Neural cell (in vitro differentiated cells): ENCODE data around the gene MEGF9.

ENCODE experiments used
- CTCF ChIP-seq: fragments of 450-650 bp; IDR thresholded peaks from 2 replicates; pipeline ENCODE4 v1.5.1; 2014; ENCODE audit warnings: antibody characterized with exemption, mild to moderate bottlenecking, moderate library complexity; ENCODE audit not compliant: poor library complexity, severe bottlenecking
- EP300 ChIP-seq: fragments of 450-650 bp; conservative IDR thresholded peaks from 2 replicates; pipeline ENCODE4 v1.6.1; 2014; ENCODE audit warnings: antibody characterized with exemption, mild to moderate bottlenecking, moderate library complexity; ENCODE audit not compliant: poor library complexity, severe bottlenecking
- EZH2 ChIP-seq: fragments of 200-600, 300-800 bp; shearing (Covaris generic), sonication (generic); IDR thresholded peaks from 2 replicates; pipeline ENCODE4 v1.6.1; 2014; ENCODE audit warnings: antibody characterized with exemption, low read length, borderline replicate concordance, mild to moderate bottlenecking; ENCODE audit not compliant: insufficient read depth, poor library complexity, severe bottlenecking
- MXI1 ChIP-seq: fragments of 450-650 bp; conservative IDR thresholded peaks from 2 replicates; pipeline ENCODE4 v1.6.1; 2014; ENCODE audit warnings: antibody characterized with exemption, mild to moderate bottlenecking; ENCODE audit not compliant: poor library complexity, severe bottlenecking
- POLR2AphosphoS5 ChIP-seq: IDR thresholded peaks from 2 replicates; pipeline ENCODE4 v1.6.1; 2012
- RAD21 ChIP-seq: fragments of 450-650 bp; conservative IDR thresholded peaks from 2 replicates; pipeline ENCODE4 v1.6.1; 2014; ENCODE audit warnings: antibody characterized with exemption, mild to moderate bottlenecking, moderate library complexity
- REST ChIP-seq: IDR thresholded peaks from 2 replicates; pipeline ENCODE4 v1.6.1; 2012; ENCODE audit warnings: borderline replicate concordance
- SMC3 ChIP-seq: fragments of 450-650 bp; conservative IDR thresholded peaks from 2 replicates; pipeline ENCODE4 v1.6.1; 2014; ENCODE audit warnings: antibody characterized with exemption, mild to moderate bottlenecking, moderate library complexity; ENCODE audit not compliant: poor library complexity
- TAF1 ChIP-seq: IDR thresholded peaks from 2 replicates; pipeline ENCODE4 v1.6.1; 2012; ENCODE audit warnings: low read depth

- TF ChIP-seq EP300 (no peak), CTCF (no peak), EZH2 (no peak), SMC3 (no peak), RAD21 (no peak), REST (no peak), POLR2AphosphoS5 (no peak), MXI1 (no peak), TAF1 (no peak)
Observed at GRCh38 chr9:120627073-120627472, 87.2 kb downstream of the MEGF9 start.
